ENCODE measurements around the gene ZBTB20.

Gene ZBTB20

DNA sequence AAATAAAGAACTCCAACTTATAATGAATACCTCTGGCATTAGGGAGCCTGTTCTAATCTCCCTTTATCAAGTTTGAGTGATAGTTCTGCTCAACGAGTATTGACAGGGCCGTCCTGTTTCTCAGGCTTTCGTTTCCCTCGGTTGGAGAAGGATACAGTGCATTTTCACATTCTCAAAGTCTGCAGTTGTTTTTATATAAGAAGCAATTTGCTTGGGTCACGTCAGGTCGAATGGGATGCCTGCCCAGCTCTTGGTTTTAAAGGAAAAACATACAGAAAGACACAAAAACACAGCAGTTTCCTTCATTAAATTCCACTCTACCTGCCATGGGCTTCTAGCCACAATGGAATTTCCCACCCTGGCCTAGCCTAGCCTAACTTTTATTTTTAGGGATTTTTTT, 487.0 kb downstream of the ZBTB20 start:
- H3K27ac Mint-ChIP-seq: no peak overlapping the region
- H3K36me3 Mint-ChIP-seq: peaks cover 22% of the 10 kb centered on the region
- peaks cover 6% of the 10 kb centered on the region for H3K9me3 Mint-ChIP-seq
- H3K4me3 Mint-ChIP-seq: no peak overlapping the region
- H3K4me1 Mint-ChIP-seq: no peaks in the 10 kb centered on the region
- H3K27me3 Mint-ChIP-seq: no peaks in the 10 kb centered on the region

DNA sequence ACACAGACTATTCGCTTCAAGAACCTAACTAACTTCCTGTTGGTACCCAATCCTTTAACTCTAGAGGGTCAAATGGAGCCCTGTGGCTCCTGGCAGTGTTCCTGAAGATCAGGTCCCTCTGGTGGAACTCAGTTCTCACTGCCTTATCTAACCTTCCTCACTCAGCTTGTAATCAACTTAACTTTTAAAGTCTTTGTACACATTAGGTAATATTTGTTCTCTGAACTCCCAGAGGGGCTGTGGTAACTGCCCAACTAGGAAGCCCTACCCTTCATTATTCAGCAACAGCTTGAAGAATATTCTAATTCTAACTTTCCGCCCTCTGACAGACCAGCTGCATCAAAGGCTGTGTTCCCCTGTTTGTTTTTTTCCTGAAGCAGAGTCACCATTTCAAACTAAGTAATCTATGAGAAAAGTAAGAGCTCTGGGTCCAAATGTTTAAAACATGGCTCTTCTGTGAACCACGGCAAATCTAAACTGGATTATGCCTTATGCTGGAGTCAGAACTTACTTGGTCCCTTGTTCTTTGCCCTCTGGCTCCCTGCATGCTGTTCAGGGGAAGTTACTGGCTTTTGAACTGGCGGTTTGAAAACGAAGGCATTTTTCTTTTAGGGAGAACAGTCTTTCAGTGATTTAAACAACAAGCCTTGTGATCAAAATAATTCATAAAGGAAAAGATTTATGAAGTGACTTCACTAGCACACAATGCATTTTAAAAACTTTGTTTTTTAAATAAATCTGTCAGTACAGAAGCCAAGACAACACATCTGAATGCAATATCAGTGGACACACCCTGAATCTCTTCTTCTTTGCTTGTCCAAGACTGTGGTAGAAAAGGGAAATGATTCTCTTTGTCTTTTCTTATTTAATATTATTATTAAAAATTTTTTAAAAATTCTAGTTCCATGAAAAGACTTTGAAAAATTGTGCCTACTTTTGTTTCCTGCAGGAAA, 487.7 kb downstream of the ZBTB20 start:
- Mint-ChIP-seq H3K27me3 (no peaks in the 10 kb centered on the region), H3K4me1 (no peaks in the 10 kb centered on the region), H3K9me3 (peaks cover 2% of the 10 kb centered on the region), H3K36me3 (peaks cover 14% of the 10 kb centered on the region), H3K4me3 (no peak overlapping the region), H3K27ac (no peak overlapping the region)

DNA sequence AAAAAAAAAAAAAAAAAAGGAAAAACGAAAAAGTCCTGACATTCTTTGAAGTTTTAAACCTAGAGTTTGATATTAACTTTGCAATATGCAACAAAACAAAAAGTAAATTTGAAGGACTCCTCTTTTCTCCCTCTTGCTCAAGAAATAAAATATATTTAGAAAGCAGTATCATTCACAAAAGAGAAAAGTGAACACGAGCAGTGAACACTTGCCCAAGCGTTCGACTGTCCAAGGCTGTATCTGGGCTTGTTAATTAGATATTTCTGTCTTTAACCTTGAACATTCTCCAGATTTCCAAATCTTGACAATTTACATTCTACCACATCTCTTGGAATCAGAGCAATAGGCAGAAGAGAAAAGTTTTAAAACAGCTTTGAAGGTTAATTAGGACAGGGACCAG, 495.5 kb downstream of the ZBTB20 start:
- Mint-ChIP-seq H3K9me3 (no peaks in the 10 kb centered on the region), H3K36me3 (peaks cover 7% of the 10 kb centered on the region), H3K4me1 (peaks cover 29% of the 10 kb centered on the region), H3K27me3 (no peaks in the 10 kb centered on the region), H3K4me3 (no peak overlapping the region), H3K27ac (no peak overlapping the region)

DNA sequence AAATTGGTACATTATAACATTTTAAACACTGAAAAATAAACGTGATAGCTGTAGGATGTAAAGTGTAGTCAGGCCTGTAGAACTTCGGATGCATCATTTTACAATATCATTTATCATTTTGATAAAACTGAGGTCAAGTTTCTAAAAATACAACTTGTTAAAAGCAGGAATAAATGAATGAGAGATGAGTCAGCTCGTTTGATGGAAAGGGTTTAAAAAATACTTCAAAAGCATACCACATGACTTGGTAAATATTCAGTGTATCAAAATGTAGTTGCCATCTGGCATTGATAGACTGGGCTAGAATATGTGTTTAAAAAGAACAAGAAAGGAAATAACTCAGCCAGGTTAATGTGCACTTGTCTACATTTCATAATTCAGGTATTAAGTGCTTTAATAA, 496.3 kb downstream of the ZBTB20 start:
- H3K36me3 Mint-ChIP-seq: peaks cover 6% of the 10 kb centered on the region
- H3K27me3 Mint-ChIP-seq: no peaks in the 10 kb centered on the region
- H3K4me3 Mint-ChIP-seq: peak overlapping the region; percentile 7
- peaks cover 29% of the 10 kb centered on the region for H3K4me1 Mint-ChIP-seq
- peak overlapping the region; percentile 41 for H3K27ac Mint-ChIP-seq
- H3K9me3 Mint-ChIP-seq: no peaks in the 10 kb centered on the region

DNA sequence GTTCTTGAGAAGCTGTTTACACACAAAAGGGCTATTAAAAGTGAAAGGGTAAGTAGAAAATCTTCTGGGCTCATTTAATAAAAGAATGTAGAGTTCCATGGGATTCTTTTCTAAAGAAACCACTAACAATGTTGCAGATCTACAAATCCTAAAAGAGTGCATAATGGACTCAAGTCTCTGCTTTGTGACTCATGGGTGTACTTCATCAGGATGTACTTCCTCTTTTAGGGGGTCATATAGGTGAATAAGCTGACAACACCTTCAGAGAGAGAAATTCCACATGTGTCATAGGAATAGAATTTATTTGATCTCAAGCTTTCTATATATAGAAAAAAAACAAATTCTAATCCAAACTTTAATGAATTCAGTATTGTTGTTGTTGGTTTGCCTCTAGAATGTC, 497.8 kb downstream of the ZBTB20 start:
- Mint-ChIP-seq H3K27me3 (no peaks in the 10 kb centered on the region), H3K4me1 (peaks cover 29% of the 10 kb centered on the region), H3K4me3 (no peak overlapping the region), H3K36me3 (peaks cover 11% of the 10 kb centered on the region), H3K27ac (peak overlapping the region; percentile 36), H3K9me3 (no peaks in the 10 kb centered on the region)

DNA sequence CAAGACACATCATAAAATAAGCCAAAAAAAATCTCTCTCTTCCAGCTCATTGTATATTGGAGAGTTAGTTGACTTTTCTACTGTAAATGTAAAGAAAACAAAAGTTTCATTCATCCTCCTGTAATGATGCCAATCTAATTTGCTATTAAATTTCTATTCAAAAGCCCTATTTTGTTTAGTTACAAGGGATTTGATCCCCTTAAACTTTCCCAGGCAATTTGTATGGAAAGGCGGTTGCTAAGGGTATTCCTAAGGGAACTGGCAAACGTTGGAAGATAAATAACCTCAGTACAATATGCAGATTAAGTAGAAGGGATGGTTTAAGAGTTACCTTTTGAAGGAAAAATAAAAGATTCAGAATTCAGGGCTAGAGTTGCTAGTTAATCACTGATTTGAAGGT, 500.6 kb downstream of the ZBTB20 start:
- Mint-ChIP-seq H3K4me3 (no peak overlapping the region), H3K27ac (no peak overlapping the region), H3K9me3 (no peaks in the 10 kb centered on the region), H3K36me3 (peaks cover 17% of the 10 kb centered on the region), H3K4me1 (peaks cover 26% of the 10 kb centered on the region), H3K27me3 (no peaks in the 10 kb centered on the region)

DNA sequence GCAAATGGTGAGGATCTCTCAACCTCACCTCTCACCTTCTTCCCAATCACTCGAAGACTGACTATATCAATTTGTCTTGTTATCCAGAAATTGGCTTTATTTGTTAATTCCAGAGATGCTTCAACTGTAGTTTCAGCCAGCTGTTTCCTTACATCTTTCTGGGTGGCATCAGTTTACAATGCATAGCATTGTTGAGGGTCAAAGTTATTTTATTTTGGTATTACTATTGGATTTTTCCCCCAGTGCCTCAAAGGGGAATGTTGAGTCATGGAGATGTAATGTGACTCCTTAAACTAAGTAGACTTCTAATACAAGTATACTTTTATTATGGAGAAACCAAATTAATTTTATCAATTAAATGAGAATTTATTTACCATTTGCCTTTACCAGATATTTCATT, 501.7 kb downstream of the ZBTB20 start:
- Mint-ChIP-seq H3K9me3 (no peaks in the 10 kb centered on the region), H3K4me3 (no peak overlapping the region), H3K27me3 (no peaks in the 10 kb centered on the region), H3K36me3 (peaks cover 14% of the 10 kb centered on the region), H3K4me1 (peaks cover 17% of the 10 kb centered on the region), H3K27ac (no peak overlapping the region)

DNA sequence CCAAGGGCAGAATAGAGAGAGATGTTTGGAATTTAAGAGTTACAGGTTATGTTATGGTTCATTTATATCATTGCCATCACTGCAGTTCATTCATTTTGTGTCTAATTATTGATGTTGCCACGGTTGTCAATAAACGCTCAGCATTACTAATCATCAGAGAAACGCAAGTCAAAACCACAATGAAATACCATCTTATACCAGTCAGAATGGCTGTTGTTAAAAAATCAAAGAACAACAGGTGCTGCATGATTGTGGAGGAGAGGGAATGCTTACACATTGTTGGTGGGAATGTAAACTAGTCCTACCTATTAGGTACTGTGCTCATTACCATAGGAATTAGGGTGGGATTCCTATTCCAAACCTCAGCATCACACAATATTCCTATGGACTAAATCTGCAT, 502.7 kb downstream of the ZBTB20 start:
- Mint-ChIP-seq H3K4me1 (peaks cover 10% of the 10 kb centered on the region), H3K36me3 (peaks cover 17% of the 10 kb centered on the region), H3K9me3 (no peaks in the 10 kb centered on the region), H3K27ac (no peak overlapping the region), H3K4me3 (no peak overlapping the region), H3K27me3 (no peaks in the 10 kb centered on the region)

DNA sequence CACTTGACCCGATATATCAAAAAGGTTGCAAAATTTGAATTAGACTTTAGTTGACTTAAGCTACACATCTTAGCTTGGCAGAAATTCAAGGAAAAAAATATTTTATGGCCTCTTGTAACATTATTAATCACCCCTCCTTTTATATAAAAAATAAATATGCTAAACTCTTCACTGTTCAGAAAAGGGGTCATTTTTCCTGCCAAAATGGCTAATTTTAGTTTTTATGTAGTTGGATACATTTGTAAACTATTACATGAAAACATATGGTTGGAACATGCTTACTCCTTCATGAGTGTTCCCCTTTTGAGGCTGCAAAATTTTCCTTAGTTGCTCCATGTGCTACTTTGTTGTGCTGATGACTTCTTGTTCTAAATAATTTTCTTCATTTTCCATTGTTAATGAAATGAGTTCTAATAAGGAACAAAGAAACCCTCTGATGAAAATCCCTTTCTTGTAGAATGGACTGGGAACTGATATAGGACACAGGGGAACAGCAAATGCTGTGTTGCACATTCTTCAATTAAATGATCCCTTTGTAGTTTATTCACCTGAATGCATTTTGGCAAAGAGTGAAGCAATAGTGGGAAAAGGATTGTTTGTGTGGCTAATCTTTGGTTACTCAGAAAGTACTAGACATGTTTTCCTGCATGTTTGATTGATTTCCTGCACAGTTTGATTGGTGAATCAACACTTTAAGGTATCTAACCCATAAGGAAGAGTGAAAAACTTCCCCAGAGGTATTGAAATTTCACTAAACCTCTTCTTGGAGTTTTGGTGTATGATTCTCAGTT, 503.9 kb downstream of the ZBTB20 start:
- Mint-ChIP-seq H3K4me3 (no peak overlapping the region), H3K27ac (no peak overlapping the region), H3K36me3 (peaks cover 23% of the 10 kb centered on the region), H3K4me1 (no peaks in the 10 kb centered on the region), H3K27me3 (no peaks in the 10 kb centered on the region), H3K9me3 (no peaks in the 10 kb centered on the region)

DNA sequence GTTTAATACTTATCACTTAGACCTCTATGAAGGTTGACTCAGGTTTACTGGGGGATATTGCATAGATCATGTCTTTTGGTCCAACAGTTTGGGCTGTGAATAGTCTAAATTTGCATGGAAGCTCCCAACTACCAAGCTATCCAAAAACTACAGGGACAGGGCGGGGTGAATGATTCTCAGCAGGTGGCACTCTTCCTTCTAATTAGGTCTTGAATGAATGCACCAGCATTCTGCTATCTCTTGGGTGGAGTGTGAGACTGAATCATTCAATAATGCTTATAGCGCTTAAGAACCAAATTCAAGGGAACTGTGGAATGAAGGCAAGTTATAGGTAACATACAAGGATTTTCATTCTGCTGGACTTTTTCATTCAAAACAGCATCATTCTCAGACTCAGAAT, 507.0 kb downstream of the ZBTB20 start:
- no peak overlapping the region for H3K27ac Mint-ChIP-seq
- no peaks in the 10 kb centered on the region for H3K4me1 Mint-ChIP-seq
- H3K36me3 Mint-ChIP-seq: peaks cover 35% of the 10 kb centered on the region
- H3K9me3 Mint-ChIP-seq: peaks cover 6% of the 10 kb centered on the region
- no peaks in the 10 kb centered on the region for H3K27me3 Mint-ChIP-seq
- H3K4me3 Mint-ChIP-seq: no peak overlapping the region

DNA sequence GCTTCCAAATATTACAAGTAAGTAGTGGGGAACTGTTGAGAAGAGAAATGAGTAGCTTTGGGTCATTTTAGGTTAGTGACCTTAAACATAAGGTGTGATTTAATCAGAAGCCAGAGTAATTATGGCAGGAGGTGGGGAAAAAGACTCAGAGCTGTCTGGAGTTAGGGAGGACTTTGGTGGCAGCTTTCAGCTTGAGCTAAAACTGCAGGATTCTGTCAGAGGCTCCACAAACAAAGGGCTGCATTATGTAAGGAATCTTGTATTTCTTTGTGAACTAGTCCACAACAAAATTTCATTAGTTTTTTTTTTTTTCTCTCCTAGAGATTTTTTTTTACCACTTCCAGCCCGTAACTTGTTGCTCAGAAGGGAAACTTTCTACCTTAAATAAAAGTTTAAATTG, 507.9 kb downstream of the ZBTB20 start:
- Mint-ChIP-seq H3K36me3 (peaks cover 33% of the 10 kb centered on the region), H3K27ac (no peak overlapping the region), H3K27me3 (no peaks in the 10 kb centered on the region)

DNA sequence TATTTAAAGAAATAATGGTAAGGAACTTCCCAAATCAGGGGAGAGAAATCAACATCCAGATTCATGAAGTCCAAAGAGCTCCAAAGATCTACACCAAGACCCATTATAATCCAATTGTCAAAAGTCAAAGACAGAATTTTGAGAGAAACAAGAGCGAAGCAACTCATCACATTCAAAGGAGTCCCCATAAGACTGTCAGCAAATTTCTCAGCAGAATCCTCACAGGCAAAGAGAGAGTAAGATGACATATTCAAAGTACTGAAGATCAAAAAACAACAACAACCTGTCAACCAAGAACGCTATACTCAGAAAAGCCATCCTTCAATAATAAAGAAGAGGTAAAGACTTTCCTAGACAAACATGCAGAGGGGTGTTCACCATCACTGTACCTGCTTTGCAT, 511.2 kb downstream of the ZBTB20 start:
- Mint-ChIP-seq H3K4me1 (peaks cover 14% of the 10 kb centered on the region), H3K27me3 (no peaks in the 10 kb centered on the region), H3K4me3 (no peak overlapping the region), H3K9me3 (peaks cover 6% of the 10 kb centered on the region), H3K27ac (no peak overlapping the region), H3K36me3 (peaks cover 31% of the 10 kb centered on the region)

More for the DNA sequence above, 507.9 kb downstream of the ZBTB20 start:
- H3K4me1 Mint-ChIP-seq: peaks cover 1% of the 10 kb centered on the region
- H3K4me3 Mint-ChIP-seq: no peak overlapping the region
- peaks cover 6% of the 10 kb centered on the region for H3K9me3 Mint-ChIP-seq

DNA sequence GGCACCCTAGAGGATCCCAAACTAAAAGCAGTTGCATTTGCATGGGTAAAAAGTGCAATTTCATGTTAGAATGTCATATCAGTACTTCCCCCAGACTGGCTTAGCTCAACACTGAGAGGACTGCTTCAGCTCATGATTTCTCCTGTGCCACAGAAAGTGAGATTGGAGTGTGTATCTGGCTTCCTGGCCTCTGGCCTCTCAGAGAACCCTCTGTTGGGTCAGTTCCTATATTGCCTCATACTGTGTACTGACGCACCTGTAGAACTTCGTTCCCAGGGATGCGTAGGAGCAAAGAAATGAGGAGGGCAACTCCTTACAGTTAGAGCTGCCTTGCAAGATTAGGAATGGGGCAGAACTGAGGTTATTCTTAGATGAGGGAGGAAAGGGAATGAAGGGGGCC, 512.5 kb downstream of the ZBTB20 start:
- H3K36me3 Mint-ChIP-seq: peaks cover 29% of the 10 kb centered on the region
- H3K27ac Mint-ChIP-seq: no peak overlapping the region
- H3K9me3 Mint-ChIP-seq: peaks cover 6% of the 10 kb centered on the region
- peaks cover 14% of the 10 kb centered on the region for H3K4me1 Mint-ChIP-seq
- no peaks in the 10 kb centered on the region for H3K27me3 Mint-ChIP-seq
- no peak overlapping the region for H3K4me3 Mint-ChIP-seq

DNA sequence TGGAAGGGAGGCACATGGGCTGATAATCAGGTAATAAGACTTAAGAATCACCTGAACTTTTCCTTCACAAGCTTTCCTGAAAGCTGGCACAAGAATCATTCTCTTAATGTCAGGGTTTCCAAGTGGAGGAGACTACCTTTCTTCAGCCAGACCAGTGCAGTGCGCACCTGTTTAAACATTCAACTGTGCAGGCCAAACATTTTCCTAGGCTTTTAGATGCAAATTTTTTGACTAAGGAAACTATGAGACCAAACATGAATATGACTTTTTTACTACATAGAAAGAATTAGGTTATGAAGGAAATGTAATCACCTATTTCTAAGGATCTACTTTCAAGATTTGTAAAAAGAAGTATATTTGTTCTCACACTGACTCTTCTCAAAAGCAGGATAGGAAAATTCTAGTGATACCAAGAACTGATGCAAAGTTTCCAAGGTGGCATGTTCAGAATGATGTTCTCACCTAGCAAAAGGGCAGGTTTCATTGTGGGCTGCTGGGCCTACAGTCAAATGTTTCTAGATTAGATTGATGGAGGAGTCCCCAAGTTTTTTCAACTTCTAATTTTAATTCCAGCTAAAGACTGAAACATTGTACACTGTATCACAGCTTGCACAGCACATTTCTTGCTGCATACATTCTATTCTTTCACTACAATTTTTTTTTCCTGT, 514.2 kb downstream of the ZBTB20 start:
- Mint-ChIP-seq H3K4me1 (peaks cover 14% of the 10 kb centered on the region), H3K27me3 (no peaks in the 10 kb centered on the region), H3K4me3 (no peak overlapping the region), H3K36me3 (peaks cover 19% of the 10 kb centered on the region), H3K9me3 (peaks cover 6% of the 10 kb centered on the region), H3K27ac (peak overlapping the region; percentile 55)

DNA sequence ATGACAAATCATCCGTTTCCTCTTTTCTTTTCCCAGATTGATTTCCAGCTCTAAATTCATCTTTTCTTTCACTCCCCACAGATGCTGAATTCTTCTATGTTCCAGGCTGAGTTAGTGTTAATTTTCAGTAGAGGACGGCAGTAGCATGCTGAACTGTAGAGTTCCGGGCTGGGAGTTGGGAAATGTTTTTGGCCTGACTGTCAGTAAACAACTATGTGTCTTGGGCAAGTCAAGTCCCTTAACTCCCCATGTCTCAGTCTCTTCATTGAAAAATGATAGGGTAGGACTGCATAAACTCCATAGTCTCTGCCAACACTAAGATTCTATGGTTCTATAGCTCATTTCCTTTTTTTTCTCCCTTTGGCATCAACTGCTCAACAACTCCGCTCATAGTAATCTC, 519.3 kb downstream of the ZBTB20 start:
- Mint-ChIP-seq H3K27me3 (no peaks in the 10 kb centered on the region), H3K9me3 (no peaks in the 10 kb centered on the region), H3K4me1 (peaks cover 8% of the 10 kb centered on the region), H3K4me3 (no peak overlapping the region), H3K27ac (no peak overlapping the region), H3K36me3 (peaks cover 11% of the 10 kb centered on the region)

DNA sequence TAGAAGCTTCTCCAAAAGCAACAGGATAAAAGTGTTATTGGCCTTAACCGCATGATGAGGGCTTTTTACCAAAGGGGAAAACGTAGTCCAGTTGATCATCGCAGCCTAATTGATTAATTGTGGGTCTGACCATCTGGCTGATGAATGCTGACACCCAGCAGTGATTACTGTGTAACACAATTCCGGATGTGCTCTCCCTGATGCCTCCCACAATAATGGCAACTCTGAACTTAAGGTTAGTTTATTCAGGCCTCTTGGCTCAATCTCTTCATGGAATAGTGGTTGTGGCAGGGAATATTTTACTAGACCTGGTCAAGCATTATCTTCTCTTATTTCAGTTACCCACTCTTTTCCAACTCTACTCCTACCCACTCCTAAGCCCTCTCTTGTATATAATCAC, 520.3 kb downstream of the ZBTB20 start:
- peaks cover 6% of the 10 kb centered on the region for H3K4me1 Mint-ChIP-seq
- H3K27me3 Mint-ChIP-seq: no peaks in the 10 kb centered on the region
- H3K4me3 Mint-ChIP-seq: no peak overlapping the region
- H3K27ac Mint-ChIP-seq: no peak overlapping the region
- no peaks in the 10 kb centered on the region for H3K9me3 Mint-ChIP-seq
- peaks cover 11% of the 10 kb centered on the region for H3K36me3 Mint-ChIP-seq
